Transverse colon (tissue), 4 donors: ENCODE data around the gene ICAM4. TPM values are rescaled to one million over a fixed set of nuclear protein-coding genes. Genes with fewer than 3 reads are reported as not detected.

Experiments
- DNase-seq: peaks from one replicate; pipeline ENCODE4 v3.0.0-alpha.2; 2019
- H3K27ac ChIP-seq, 4 donors: fragments of 200-600 bp; sonication (generic); 2 replicates each; pipeline ENCODE4 v1.5.1; 2016 to 2018; ENCODE audit warnings: inconsistent platforms in 4 of 4
- H3K27me3 ChIP-seq: fragments of 200-600 bp; sonication (generic); 2 replicates; pipeline ENCODE4 v1.5.1; 2017; ENCODE audit warnings: inconsistent platforms
- H3K36me3 ChIP-seq, 4 donors: fragments of 200-600 bp; sonication (generic); 2 replicates each; pipeline ENCODE4 v1.5.1; 2017 to 2019; ENCODE audit warnings: inconsistent platforms in 4 of 4
- H3K4me1 ChIP-seq, 4 donors: fragments of 200-600 bp; sonication (generic); 2 replicates each; pipeline ENCODE4 v1.5.1; 2017 to 2020; ENCODE audit warnings: inconsistent platforms in 4 of 4
- H3K4me3 ChIP-seq, 4 donors: fragments of 200-600 bp; sonication (generic); 1 replicate in 1 of 4; 2 replicates in 3 of 4; pipeline versions ENCODE4 v1.5.1 to v1.6.1; 2017 to 2019; ENCODE audit warnings: inconsistent platforms in 4 of 4
- H3K9me3 ChIP-seq, 2 donors: fragments of 200-600 bp; sonication (generic); 2 replicates each; pipeline ENCODE4 v1.5.1; 2017 to 2019; ENCODE audit warnings: inconsistent platforms in 2 of 2
- CTCF ChIP-seq, 5 experiments: fragments of 200-600 bp in 3 of 5; fragments of 450-650 bp in 2 of 5; sonication (generic) in 3 of 5; IDR thresholded peaks; 1 replicate in 2 of 5; 2 replicates in 3 of 5; pipeline ENCODE4 v1.5.1; 2016 to 2017; ENCODE audit warnings: antibody characterized with exemption in 5 of 5, inconsistent platforms in 3 of 5, mild to moderate bottlenecking in 2 of 5, moderate library complexity in 1 of 5
- EP300 ChIP-seq: sonication (generic); formaldehyde crosslinking; IDR thresholded peaks from one replicate; pipeline ENCODE4 v1.6.1; 2017; ENCODE audit warnings: antibody characterized with exemption, low read depth
- POLR2A ChIP-seq: fragments of 450-650 bp; IDR thresholded peaks from one replicate; pipeline ENCODE4 v1.6.1; 2016; ENCODE audit warnings: antibody characterized with exemption, mild to moderate bottlenecking, moderate library complexity
- POLR2AphosphoS5 ChIP-seq, 3 donors: sonication (generic); formaldehyde crosslinking; IDR thresholded peaks; one replicate each; pipeline ENCODE4 v1.6.1; 2016; ENCODE audit warnings: antibody characterized with exemption in 3 of 3
- WGBS, 2 donors: methylation state at CpG; one replicate each; pipeline ENCODE4 v1.1.5; 2018; ENCODE audit warnings: low coverage in 1 of 2; 5-methylcytosine and 5-hydroxymethylcytosine counted together
- in situ Hi-C, 4 donors: fragments of 200-750 bp; cut with MboI; loops; one replicate each; pipeline versions ENCODE4 v1.15.0 to v1.15.1; 2017; ENCODE audit warnings: low sequenced_read_pairs in 3 of 4, low pct_ligation_motif_present in 1 of 4, low pct_unique_long_range_greater_than_20kb in 1 of 4
- intact Hi-C: fragments of 100-400 bp; cut with DNase I; formaldehyde crosslinking; loops from one replicate; pipeline ENCODE4 v1.15.1; 2023; ENCODE audit warnings: low total_unique reads
- total RNA-seq, 4 donors: library from RNA; depleted of rRNA; stranded (reverse); fragments of >200 nt; gene quantifications; one replicate each; pipeline ENCODE4 v1.1.0, GENCODE V29; 2016

The ICAM4 gene
- total RNA-seq, 4 donors from 2014 or later = 0.48 to 0.55 TPM; not detected in 2

- Histone ChIP-seq H3K4me3 (peak overlapping the region in 2 of 4 donors; percentile 36 to 41), H3K27ac (no peak overlapping the region), H3K27me3 (peaks cover 89% of the 10 kb centered on the region), H3K36me3 (no peaks in the 10 kb centered on the region), H3K4me1 (peaks cover 41 to 69% (median 65%) of the 10 kb centered on the region in 4 donors), H3K9me3 (no peaks in the 10 kb centered on the region)
- WGBS, 2 donors = 2 to 29% methylated on average over 1 to 30 of the region's 30 CpGs
- TF ChIP-seq POLR2A = no peak
- TF ChIP-seq POLR2AphosphoS5 (IDR thresholded peaks at IDR 0.05) = no peak
- no peak for TF ChIP-seq EP300
- no peak for TF ChIP-seq CTCF (IDR thresholded peaks at IDR 0.05)
- in situ Hi-C loops (no loop called here), intact Hi-C loops (no loop called here)
- peak; percentile 15 for DNase-seq
These were observed 3.7 kb downstream of the ICAM4 start for GRCh38 chr19:10290357-10290875.

- 0% methylated on average over 32 of the region's 57 CpGs; no CpG with 5 or more reads in 1 of the 2 donors for WGBS, 2 donors
- H3K36me3 ChIP-seq = no peaks in the 10 kb centered on the region
- H3K27ac ChIP-seq = peak overlapping the region in 2 of 4 donors; percentile 11 to 18
- TF ChIP-seq POLR2AphosphoS5 (IDR thresholded peaks at IDR 0.05) (peak in 1 of 3 donors; percentile 13), POLR2A (no peak)
- intact Hi-C loops = no loop called here
- in situ Hi-C loops = no loop called here
- peaks cover 45 to 75% (median 71%) of the 10 kb centered on the region in 4 donors for H3K4me1 ChIP-seq
- H3K27me3 ChIP-seq = peaks cover 95% of the 10 kb centered on the region
- DNase-seq = peak; percentile 76
- H3K4me3 ChIP-seq = peak overlapping the region; percentile 2 to 41 (median 22)
- no peaks in the 10 kb centered on the region for H3K9me3 ChIP-seq
These were observed 4.3 kb downstream of the ICAM4 start for GRCh38 chr19:10290876-10291553.

GRCh38 chr19:10291554-10292205 is 4.9 kb downstream of the ICAM4 start:
- intact Hi-C loops = no loop called here
- WGBS, 2 donors = 3 to 10% methylated on average over 11 to 41 of the region's 49 CpGs
- peak overlapping the region; percentile 2 to 41 (median 22) for H3K4me3 ChIP-seq
- DNase-seq = no peak
- TF ChIP-seq POLR2A (no peak), CTCF (IDR thresholded peaks at IDR 0.05) (no peak), POLR2AphosphoS5 (IDR thresholded peaks at IDR 0.05) (no peak), EP300 (no peak)
- in situ Hi-C loops = no loop called here
- H3K27me3 ChIP-seq = peaks cover 100% of the 10 kb centered on the region
- H3K9me3 ChIP-seq = no peaks in the 10 kb centered on the region
- peak overlapping the region in 2 of 4 donors; percentile 11 to 18 for H3K27ac ChIP-seq
- H3K4me1 ChIP-seq = peaks cover 47 to 80% (median 73%) of the 10 kb centered on the region in 4 donors
- no peaks in the 10 kb centered on the region for H3K36me3 ChIP-seq

- TF ChIP-seq EP300 (no peak), CTCF (IDR thresholded peaks at IDR 0.05) (no peak), POLR2A (no peak), POLR2AphosphoS5 (IDR thresholded peaks at IDR 0.05) (no peak)
- peaks cover 47 to 73% (median 67%) of the 10 kb centered on the region in 4 donors for H3K4me1 ChIP-seq
- no peak overlapping the region for H3K27ac ChIP-seq
- peak; percentile 91 for DNase-seq
- H3K36me3 ChIP-seq = no peaks in the 10 kb centered on the region
- 1% methylated on average over 30 of the region's 45 CpGs; no CpG with 5 or more reads in 1 of the 2 donors for WGBS, 2 donors
- no peaks in the 10 kb centered on the region for H3K9me3 ChIP-seq
- in situ Hi-C loops (no loop called here), intact Hi-C loops (no loop called here)
- H3K4me3 ChIP-seq = peak overlapping the region in 2 of 4 donors; percentile 36 to 41
- H3K27me3 ChIP-seq = peaks cover 99% of the 10 kb centered on the region
These were observed 5.5 kb downstream of the ICAM4 start for GRCh38 chr19:10292206-10292788.
